HepG2 (cell line): ENCODE measurements around the gene SLC16A5. TPM values are rescaled to one million over a fixed set of nuclear protein-coding genes. Genes with fewer than 3 reads are reported as not detected.

Source experiments
- FOXK2 ChIP-seq: fragments of 450-650 bp; IDR thresholded peaks from 2 replicates; pipeline ENCODE4 v1.6.1; 2016
- KDM2A ChIP-seq: sonication (generic); formaldehyde crosslinking; IDR thresholded peaks from 2 replicates; pipeline ENCODE4 v1.4.0; 2020; ENCODE audit warnings: low read depth, missing genetic modification reagents, borderline replicate concordance
- REPIN1 ChIP-seq: sonication (generic); formaldehyde crosslinking; IDR thresholded peaks from 2 replicates; pipeline ENCODE4 v1.8.0; 2022; ENCODE audit warnings: missing genetic modification reagents, low read depth, mild to moderate bottlenecking, borderline replicate concordance
- SALL1 ChIP-seq: sonication (generic); formaldehyde crosslinking; IDR thresholded peaks from 2 replicates; pipeline ENCODE4 v1.8.0; 2022; ENCODE audit warnings: mild to moderate bottlenecking, missing genetic modification reagents
- TEF ChIP-seq: sonication (generic); formaldehyde crosslinking; IDR thresholded peaks from 2 replicates; pipeline ENCODE4 v1.5.0; 2020; ENCODE audit warnings: missing genetic modification reagents
- ZBTB37 ChIP-seq: sonication (generic); formaldehyde crosslinking; IDR thresholded peaks from 2 replicates; pipeline ENCODE4 v1.4.0; 2020; ENCODE audit warnings: mild to moderate bottlenecking, missing genetic modification reagents
- ZFY ChIP-seq: sonication (generic); formaldehyde crosslinking; IDR thresholded peaks from 2 replicates; pipeline ENCODE4 v1.4.0; 2020; ENCODE audit warnings: missing genetic modification reagents
- ZNF337 ChIP-seq: sonication (generic); formaldehyde crosslinking; IDR thresholded peaks from 2 replicates; pipeline ENCODE4 v1.5.1; 2020; ENCODE audit warnings: missing genetic modification reagents, low read depth, mild to moderate bottlenecking, borderline replicate concordance
- ZNF788 ChIP-seq: sonication (generic); formaldehyde crosslinking; IDR thresholded peaks from 2 replicates; pipeline ENCODE4 v1.5.0; 2020; ENCODE audit warnings: mild to moderate bottlenecking, missing genetic modification reagents, borderline replicate concordance
- ZSCAN25 ChIP-seq: sonication (generic); formaldehyde crosslinking; IDR thresholded peaks from 2 replicates; pipeline ENCODE4 v1.8.0; 2022; ENCODE audit warnings: mild to moderate bottlenecking, missing genetic modification reagents
- polyA plus RNA-seq, 8 experiments: library from polyadenylated mRNA; depleted of rRNA in 3 of 8; stranded (reverse) in 7 of 8; unstranded in 1 of 8; fragments of >200 nt; fragmentation: Illumina TruSeq in 4 of 8; extraction: Trizol in 4 of 8; gene quantifications; 2 replicates each; pipeline versions ENCODE4 v1.2.1 to v1.2.3, GENCODE V29; 2011 to 2016; ENCODE audit warnings: low read depth in 4 of 8, missing spikeins in 1 of 8, mixed read lengths in 1 of 8; ENCODE audit not compliant: insufficient read depth in 1 of 8
- total RNA-seq, 5 experiments: library from RNA; depleted of rRNA; stranded (reverse); fragments of >200 nt; fragmentation: Illumina TruSeq; extraction: Trizol; gene quantifications; 2 replicates each; pipeline ENCODE4 v1.2.3, GENCODE V29; 2016; ENCODE audit warnings: low read depth in 1 of 5
- TF ChIP-seq, protein P1 (sequence below): sonication (generic); formaldehyde crosslinking; conservative IDR thresholded peaks from 2 replicates; pipeline ENCODE4 v1.4.0; 2020; ENCODE audit warnings: mild to moderate bottlenecking, missing genetic modification reagents, moderate library complexity
- TF ChIP-seq, protein P2 (sequence below): sonication (generic); formaldehyde crosslinking; IDR thresholded peaks from 2 replicates; pipeline ENCODE4 v1.9.0; 2022; ENCODE audit warnings: low read depth, missing genetic modification reagents

SLC16A5 gene
- total and polyA plus RNA-seq, 2 of the 13 experiments (the other 11 are each of a cell fraction or from before 2014, with no cell fraction given): 0.69 to 5.6 TPM

GRCh38 chr17:75088465-75089417, 987 bp downstream of the SLC16A5 start (continued):
- TF ChIP-seq TEF (CRISPR knock-in tag): no peak
- TF ChIP-seq KDM2A (CRISPR knock-in tag): 0 out of 2 replicates have a peak, but pooled peaks have one; percentile 47
- TF ChIP-seq FOXK2: no peak
- TF ChIP-seq, protein P1, sequence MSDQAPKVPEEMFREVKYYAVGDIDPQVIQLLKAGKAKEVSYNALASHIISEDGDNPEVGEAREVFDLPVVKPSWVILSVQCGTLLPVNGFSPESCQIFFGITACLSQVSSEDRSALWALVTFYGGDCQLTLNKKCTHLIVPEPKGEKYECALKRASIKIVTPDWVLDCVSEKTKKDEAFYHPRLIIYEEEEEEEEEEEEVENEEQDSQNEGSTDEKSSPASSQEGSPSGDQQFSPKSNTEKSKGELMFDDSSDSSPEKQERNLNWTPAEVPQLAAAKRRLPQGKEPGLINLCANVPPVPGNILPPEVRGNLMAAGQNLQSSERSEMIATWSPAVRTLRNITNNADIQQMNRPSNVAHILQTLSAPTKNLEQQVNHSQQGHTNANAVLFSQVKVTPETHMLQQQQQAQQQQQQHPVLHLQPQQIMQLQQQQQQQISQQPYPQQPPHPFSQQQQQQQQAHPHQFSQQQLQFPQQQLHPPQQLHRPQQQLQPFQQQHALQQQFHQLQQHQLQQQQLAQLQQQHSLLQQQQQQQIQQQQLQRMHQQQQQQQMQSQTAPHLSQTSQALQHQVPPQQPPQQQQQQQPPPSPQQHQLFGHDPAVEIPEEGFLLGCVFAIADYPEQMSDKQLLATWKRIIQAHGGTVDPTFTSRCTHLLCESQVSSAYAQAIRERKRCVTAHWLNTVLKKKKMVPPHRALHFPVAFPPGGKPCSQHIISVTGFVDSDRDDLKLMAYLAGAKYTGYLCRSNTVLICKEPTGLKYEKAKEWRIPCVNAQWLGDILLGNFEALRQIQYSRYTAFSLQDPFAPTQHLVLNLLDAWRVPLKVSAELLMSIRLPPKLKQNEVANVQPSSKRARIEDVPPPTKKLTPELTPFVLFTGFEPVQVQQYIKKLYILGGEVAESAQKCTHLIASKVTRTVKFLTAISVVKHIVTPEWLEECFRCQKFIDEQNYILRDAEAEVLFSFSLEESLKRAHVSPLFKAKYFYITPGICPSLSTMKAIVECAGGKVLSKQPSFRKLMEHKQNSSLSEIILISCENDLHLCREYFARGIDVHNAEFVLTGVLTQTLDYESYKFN (CRISPR knock-in tag): peak; percentile 63
- no peak for TF ChIP-seq REPIN1 (CRISPR knock-in tag)
- TF ChIP-seq ZFY (CRISPR knock-in tag): peak; percentile 8; the same call in 1 of the 2 replicates
- 0 out of 2 replicates have a peak, but pooled peaks have one; percentile 33 for TF ChIP-seq ZNF337 (CRISPR knock-in tag)
- TF ChIP-seq ZNF788 (CRISPR knock-in tag): peak; percentile 43
- peak; percentile 41; the same call in 1 of the 2 replicates for TF ChIP-seq ZSCAN25 (CRISPR knock-in tag)
- peak; percentile 26; the same call in 1 of the 2 replicates for TF ChIP-seq SALL1 (CRISPR knock-in tag)
- TF ChIP-seq, protein P2, sequence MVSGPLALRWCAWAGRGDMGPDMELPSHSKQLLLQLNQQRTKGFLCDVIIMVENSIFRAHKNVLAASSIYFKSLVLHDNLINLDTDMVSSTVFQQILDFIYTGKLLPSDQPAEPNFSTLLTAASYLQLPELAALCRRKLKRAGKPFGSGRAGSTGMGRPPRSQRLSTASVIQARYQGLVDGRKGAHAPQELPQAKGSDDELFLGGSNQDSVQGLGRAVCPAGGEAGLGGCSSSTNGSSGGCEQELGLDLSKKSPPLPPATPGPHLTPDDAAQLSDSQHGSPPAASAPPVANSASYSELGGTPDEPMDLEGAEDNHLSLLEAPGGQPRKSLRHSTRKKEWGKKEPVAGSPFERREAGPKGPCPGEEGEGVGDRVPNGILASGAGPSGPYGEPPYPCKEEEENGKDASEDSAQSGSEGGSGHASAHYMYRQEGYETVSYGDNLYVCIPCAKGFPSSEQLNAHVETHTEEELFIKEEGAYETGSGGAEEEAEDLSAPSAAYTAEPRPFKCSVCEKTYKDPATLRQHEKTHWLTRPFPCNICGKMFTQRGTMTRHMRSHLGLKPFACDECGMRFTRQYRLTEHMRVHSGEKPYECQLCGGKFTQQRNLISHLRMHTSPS (CRISPR knock-in tag): peak; percentile 44; the same call in 1 of the 2 replicates
- peak; percentile 58; the same call in 1 of the 2 replicates for TF ChIP-seq ZBTB37 (CRISPR knock-in tag)
